HG03066 (cell line): ENCODE results near the gene BBS5.
"Not testable (repeated sequence)": the region's sequence is repeated elsewhere in the genome, so short reads cannot be mapped to it uniquely, and the experiment has no call there.

Source experiments
- ATAC-seq: cut with Tn5 transposase; IDR thresholded peaks from one replicate; pipeline ENCODE4 v1.9.1; 2021; ENCODE audit warnings: low read depth; ENCODE audit not compliant: unreplicated experiment

Gene BBS5

GRCh38 chr2:169485650-169486138 is 6.4 kb downstream of the BBS5 start:
- ATAC-seq = no peak

GRCh38 chr2:169486487-169486886 is 7.2 kb downstream of the BBS5 start:
- no peak for ATAC-seq

- no peak for ATAC-seq
Observed at GRCh38 chr2:169490834-169491233, 11.5 kb downstream of the BBS5 start.

GRCh38 chr2:169491378-169491777 is 12.1 kb downstream of the BBS5 start:
- ATAC-seq = no peak

DNA sequence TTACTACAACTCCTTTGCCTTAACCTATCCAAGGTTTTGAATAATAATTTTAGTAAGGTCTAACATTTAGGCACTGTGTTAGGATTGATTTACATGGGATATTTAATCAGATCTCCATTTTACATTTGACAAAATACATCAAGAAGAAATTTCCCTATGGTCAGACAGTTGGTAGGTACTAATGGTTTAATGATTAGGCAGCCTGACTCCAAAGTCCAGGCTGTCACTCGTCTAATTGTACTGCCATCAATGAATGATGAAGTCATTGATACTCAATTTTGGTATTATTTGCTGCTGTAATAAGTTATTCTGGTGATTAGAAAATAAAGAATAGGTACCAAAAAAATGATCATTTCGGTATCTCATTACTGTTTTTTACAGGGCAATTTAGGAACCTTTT is 14.1 kb downstream of the BBS5 start:
- ATAC-seq = no peak

DNA sequence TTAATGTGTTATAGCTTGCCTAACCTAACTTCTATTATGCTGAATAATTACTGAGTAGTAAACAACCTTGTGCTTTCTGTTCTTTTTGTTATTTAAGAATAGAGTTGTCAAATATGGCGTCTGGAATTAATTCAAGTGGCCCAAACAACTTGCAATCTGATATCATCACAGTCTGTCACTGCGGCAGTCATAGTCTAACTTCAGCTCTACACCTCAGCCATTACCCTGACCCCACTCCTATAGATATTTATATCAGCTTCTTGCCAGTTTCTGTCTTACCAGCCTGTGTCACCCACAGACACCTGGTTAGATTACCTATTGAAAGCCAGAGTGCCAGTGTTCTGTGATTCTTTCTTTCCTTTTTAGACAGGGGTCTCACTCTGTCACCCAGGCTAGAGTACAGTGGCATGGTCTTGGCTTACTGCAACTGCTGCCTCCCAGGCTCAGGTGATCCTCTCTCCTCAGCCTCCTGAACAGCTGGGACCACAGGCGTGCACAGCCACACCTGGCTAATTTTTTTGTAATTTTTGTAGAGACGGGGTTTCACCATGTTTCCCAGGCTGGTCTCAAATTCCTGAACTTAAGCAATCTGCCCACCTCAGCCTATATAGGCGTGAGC is 16.1 kb downstream of the BBS5 start:
- no peak for ATAC-seq

GRCh38 chr2:169504651-169505050 is 25.4 kb downstream of the BBS5 start:
- no peak for ATAC-seq

- no peak for ATAC-seq
Observed at GRCh38 chr2:169507698-169508097, 28.4 kb downstream of the BBS5 start.

GRCh38 chr2:169509298-169509885 is 30.1 kb downstream of the BBS5 start, which contains the start of gene KLHL41:
Gene KLHL41, plus strand, starts transcription at chr2:169509702. Its CDS starts 77 bp downstream, at chr2:169509779.
- no peak for ATAC-seq

- no peak for ATAC-seq
Observed at GRCh38 chr2:169509955-169510354, 30.7 kb downstream of the BBS5 start.

DNA sequence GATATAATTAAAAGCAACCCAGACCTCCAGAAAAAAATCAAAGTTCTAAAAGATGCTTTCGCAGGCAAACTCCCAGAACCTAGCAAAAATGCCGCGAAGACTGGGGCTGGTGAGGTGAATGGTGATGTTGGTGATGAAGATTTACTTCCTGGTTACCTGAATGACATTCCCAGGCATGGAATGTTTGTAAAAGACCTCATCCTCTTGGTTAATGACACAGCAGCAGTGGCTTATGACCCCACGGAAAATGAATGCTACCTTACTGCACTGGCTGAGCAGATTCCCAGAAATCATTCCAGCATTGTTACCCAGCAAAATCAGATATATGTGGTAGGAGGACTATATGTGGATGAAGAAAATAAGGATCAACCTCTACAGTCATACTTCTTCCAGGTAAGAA is 31.2 kb downstream of the BBS5 start:
- ATAC-seq = no peak

DNA sequence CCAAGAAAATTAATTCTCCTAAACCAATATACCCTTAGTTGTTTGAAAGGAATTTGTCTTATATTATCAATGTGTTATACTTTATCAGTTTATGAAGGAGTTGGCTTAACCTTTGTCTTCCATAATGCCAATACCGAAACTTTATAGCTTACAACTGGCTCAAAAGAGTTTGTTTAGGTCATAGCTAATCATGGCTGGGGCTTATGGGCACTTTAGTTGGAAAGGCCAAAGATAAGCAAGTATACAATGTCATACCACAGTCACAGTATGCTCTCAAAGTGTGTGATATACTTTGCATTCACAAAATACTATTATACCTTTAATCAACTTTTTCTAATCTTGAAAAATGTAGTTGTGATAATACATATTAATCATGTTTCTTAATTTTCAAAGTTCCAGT is 32.5 kb downstream of the BBS5 start:
- no peak for ATAC-seq

DNA sequence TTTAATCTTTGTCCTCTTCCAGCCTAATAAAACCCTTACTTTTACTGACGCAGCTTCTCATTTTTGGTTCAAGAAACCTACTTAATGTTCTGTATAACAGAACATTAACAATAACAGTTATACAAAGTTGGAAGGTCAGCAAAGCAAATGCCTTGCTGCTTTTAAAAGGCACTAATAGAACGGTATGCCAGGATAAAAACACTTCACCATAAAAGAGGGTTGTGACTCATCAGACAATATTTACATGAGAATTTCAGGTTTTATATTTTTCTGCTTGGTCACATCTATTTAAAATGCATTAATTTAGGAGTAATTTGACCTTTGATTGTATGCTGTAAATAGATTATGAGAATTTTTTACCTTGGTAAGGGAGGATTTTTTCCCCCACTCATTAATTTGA is 33.2 kb downstream of the BBS5 start:
- no peak for ATAC-seq

- ATAC-seq = no peak
Observed at GRCh38 chr2:169513094-169513493, 33.8 kb downstream of the BBS5 start.

GRCh38 chr2:169513926-169514325 is 34.6 kb downstream of the BBS5 start:
- no peak for ATAC-seq

DNA sequence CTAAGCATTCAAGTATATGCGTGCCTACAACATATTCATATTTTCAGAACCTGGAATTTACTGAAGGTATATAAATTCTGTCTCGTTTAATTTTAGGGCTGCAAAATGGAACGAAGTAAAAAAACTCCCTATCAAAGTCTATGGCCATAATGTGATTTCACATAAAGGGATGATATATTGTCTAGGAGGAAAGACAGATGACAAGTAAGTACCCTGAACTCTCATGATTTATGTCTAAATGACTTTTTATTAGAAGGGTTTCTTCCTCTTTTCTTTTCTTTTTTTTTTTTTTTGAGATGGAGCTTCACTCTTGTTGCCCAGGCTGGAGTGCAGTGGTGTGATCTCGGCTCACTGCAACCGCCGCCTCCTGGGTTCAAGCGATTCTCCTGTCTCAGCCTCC is 35.5 kb downstream of the BBS5 start:
- not testable (repeated sequence) for ATAC-seq

GRCh38 chr2:169516488-169516995 is 37.2 kb downstream of the BBS5 start:
- ATAC-seq = not testable (repeated sequence)

DNA sequence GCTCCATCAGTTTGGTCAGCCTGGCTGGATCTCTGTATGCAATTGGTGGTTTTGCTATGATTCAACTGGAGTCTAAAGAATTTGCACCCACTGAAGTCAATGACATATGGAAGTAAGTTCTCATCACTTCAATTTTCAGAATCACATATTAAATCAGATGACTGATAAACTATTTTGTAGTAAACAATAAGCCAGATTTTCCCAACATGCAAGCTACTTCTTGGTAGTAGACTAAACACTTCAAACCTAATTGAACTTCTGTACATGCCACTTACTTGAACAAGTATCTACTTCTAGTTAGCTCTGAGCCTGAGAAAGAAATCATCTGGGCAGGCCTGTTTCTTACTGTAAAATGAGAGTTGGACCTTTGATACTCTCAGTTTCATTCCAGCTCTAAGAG is 41.6 kb downstream of the BBS5 start:
- ATAC-seq = no peak

GRCh38 chr2:169523681-169524080 is 44.4 kb downstream of the BBS5 start:
- ATAC-seq = no peak

DNA sequence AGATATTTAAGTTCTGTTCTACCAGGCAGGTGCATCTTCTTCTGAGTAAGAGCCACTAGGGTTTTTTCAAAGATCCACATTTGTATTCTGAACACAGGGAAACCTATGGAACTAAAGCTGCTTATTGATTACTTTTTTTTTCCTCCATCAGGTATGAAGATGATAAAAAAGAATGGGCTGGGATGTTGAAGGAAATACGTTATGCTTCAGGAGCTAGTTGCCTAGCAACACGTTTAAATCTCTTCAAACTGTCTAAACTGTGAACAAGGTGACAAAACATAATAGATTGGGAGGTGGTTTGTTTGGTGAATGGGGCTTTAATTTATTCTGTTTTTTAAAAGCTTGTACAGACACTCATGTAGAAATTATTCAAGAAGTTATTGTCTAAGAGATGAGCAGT is 46.1 kb downstream of the BBS5 start:
- ATAC-seq = no peak

- ATAC-seq = no peak
Observed at GRCh38 chr2:169526451-169526850, 47.2 kb downstream of the BBS5 start.

DNA sequence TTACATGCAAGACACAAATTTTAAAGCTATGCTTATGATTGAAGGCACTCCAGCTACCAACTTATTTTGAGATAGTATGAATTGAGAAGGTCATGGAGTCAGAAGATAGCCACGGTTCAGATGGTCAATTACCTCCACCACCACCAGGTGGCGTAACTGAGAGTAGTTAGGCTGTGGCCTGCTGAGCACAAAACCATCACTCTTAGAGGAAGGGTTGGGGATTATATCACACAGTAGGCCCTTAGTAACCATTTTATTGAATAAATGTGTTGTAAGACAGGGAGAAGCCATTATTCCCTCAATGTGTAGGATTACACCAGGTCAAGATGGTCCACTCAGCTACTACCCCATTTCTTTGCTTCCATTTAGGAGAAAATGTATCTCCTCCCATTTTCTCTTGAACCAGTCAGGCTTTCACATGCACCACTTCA is 49.0 kb downstream of the BBS5 start:
- ATAC-seq = no peak
